KMS-11 (cell line): Measurements from ENCODE around the gene XPC.

ENCODE experiments used
- H2AFZ ChIP-seq: fragments of 200-600 bp; sonication (generic); 2 replicates; pipeline ENCODE4 v1.6.1; 2016; ENCODE audit warnings: antibody characterized with exemption, mixed run types, low read depth
- H3K27ac ChIP-seq: fragments of 200-600 bp; sonication (generic); 2 replicates; pipeline ENCODE4 v1.6.1; 2016; ENCODE audit warnings: mild to moderate bottlenecking, mixed run types
- H3K27me3 ChIP-seq: fragments of 200-600 bp; sonication (generic); 2 replicates; pipeline ENCODE4 v1.6.1; 2017; ENCODE audit warnings: mild to moderate bottlenecking, low read depth, mixed run types, moderate library complexity; ENCODE audit not compliant: insufficient read depth
- H3K36me3 ChIP-seq: fragments of 200-600 bp; sonication (generic); 2 replicates; pipeline ENCODE4 v1.6.1; 2017; ENCODE audit warnings: mild to moderate bottlenecking, mixed run types; ENCODE audit not compliant: insufficient read depth
- H3K4me1 ChIP-seq: fragments of 200-600 bp; sonication (generic); 2 replicates; pipeline ENCODE4 v1.6.1; 2016; ENCODE audit warnings: mild to moderate bottlenecking, low read depth, mixed run types; ENCODE audit not compliant: poor library complexity, severe bottlenecking
- H3K4me2 ChIP-seq: fragments of 200-600 bp; sonication (generic); 2 replicates; pipeline ENCODE4 v1.7.0; 2016; ENCODE audit warnings: mild to moderate bottlenecking, mixed run types
- H3K4me3 ChIP-seq: fragments of 200-600 bp; sonication (generic); IDR thresholded peaks from 2 replicates; pipeline ENCODE4 v1.6.1; 2017; ENCODE audit warnings: low read depth, low read length, mixed read lengths; ENCODE audit not compliant: insufficient read depth
- H3K79me2 ChIP-seq: fragments of 200-600 bp; sonication (generic); 2 replicates; pipeline ENCODE4 v1.6.1; 2016; ENCODE audit warnings: low read depth, mixed run types; ENCODE audit not compliant: insufficient read depth
- H3K9ac ChIP-seq: fragments of 200-600 bp; sonication (generic); 2 replicates; pipeline ENCODE4 v1.6.1; 2016; ENCODE audit warnings: mild to moderate bottlenecking, mixed run types
- H4K20me1 ChIP-seq: fragments of 200-600 bp; sonication (generic); 2 replicates; pipeline ENCODE4 v1.6.1; 2016; ENCODE audit warnings: mild to moderate bottlenecking, mixed run types; ENCODE audit not compliant: insufficient read depth
- TF ChIP-seq, protein P1 (sequence below): fragments of 200-600 bp; sonication (generic); conservative IDR thresholded peaks from 2 replicates; pipeline ENCODE4 v1.6.1; 2017; ENCODE audit warnings: low read depth, mild to moderate bottlenecking, antibody characterized with exemption, low read length, moderate library complexity, mixed read lengths

Gene XPC

GRCh38 chr3:14135581-14135980 lies 42.8 kb downstream of the XPC start:
- no peaks in the 10 kb centered on the region for H3K36me3 ChIP-seq
- H4K20me1 ChIP-seq: no peaks in the 10 kb centered on the region
- TF ChIP-seq, protein P1, sequence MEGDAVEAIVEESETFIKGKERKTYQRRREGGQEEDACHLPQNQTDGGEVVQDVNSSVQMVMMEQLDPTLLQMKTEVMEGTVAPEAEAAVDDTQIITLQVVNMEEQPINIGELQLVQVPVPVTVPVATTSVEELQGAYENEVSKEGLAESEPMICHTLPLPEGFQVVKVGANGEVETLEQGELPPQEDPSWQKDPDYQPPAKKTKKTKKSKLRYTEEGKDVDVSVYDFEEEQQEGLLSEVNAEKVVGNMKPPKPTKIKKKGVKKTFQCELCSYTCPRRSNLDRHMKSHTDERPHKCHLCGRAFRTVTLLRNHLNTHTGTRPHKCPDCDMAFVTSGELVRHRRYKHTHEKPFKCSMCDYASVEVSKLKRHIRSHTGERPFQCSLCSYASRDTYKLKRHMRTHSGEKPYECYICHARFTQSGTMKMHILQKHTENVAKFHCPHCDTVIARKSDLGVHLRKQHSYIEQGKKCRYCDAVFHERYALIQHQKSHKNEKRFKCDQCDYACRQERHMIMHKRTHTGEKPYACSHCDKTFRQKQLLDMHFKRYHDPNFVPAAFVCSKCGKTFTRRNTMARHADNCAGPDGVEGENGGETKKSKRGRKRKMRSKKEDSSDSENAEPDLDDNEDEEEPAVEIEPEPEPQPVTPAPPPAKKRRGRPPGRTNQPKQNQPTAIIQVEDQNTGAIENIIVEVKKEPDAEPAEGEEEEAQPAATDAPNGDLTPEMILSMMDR: no peak

DNA sequence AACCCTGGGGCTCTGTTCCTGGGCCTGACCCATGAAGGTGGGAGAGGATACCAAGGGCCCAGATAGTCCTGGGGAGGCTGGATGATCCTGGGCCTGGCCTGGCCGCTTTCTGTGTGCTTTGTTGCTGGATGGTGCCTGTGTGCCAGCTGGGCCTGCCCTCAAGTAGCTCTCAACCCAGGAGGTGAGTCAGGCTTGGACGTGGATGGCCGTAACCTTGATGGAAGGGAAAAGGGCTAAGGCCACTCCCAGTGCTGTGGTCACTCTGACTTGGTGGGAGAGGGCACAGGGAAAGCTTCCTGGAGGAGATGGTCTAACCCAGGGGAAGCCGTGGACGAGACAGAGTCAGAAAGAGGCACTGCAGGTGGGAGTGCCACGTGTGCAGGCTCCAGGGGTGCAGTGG lies 44.1 kb downstream of the XPC start:
- H4K20me1 ChIP-seq: no peaks in the 10 kb centered on the region
- H3K27me3 ChIP-seq: no peaks in the 10 kb centered on the region
- H3K9ac ChIP-seq: no peak overlapping the region
- no peaks in the 10 kb centered on the region for H3K4me1 ChIP-seq
- H3K27ac ChIP-seq: no peak overlapping the region
- H2AFZ ChIP-seq: no peak overlapping the region
- no peaks in the 10 kb centered on the region for H3K36me3 ChIP-seq
- H3K4me2 ChIP-seq: no peak overlapping the region
- TF ChIP-seq, protein P1: no peak
- no peak overlapping the region for H3K4me3 ChIP-seq
- no peaks in the 10 kb centered on the region for H3K79me2 ChIP-seq

More at GRCh38 chr3:14135581-14135980, 42.8 kb downstream of the XPC start:
- Histone ChIP-seq H3K4me1 (no peaks in the 10 kb centered on the region), H3K4me2 (no peak overlapping the region), H3K4me3 (no peak overlapping the region), H3K27me3 (no peaks in the 10 kb centered on the region), H2AFZ (no peak overlapping the region), H3K79me2 (no peaks in the 10 kb centered on the region), H3K9ac (no peak overlapping the region), H3K27ac (no peak overlapping the region)

- no peak overlapping the region for H3K9ac ChIP-seq
- H3K36me3 ChIP-seq: no peaks in the 10 kb centered on the region
- H3K4me3 ChIP-seq: no peak overlapping the region
- no peak overlapping the region for H3K27ac ChIP-seq
- H3K4me1 ChIP-seq: no peaks in the 10 kb centered on the region
- no peaks in the 10 kb centered on the region for H4K20me1 ChIP-seq
- H3K27me3 ChIP-seq: no peaks in the 10 kb centered on the region
- H3K79me2 ChIP-seq: peaks cover under 1% of the 10 kb centered on the region; the same call in 1 of the 2 replicates
- TF ChIP-seq, protein P1: no peak
- no peak overlapping the region for H2AFZ ChIP-seq
- H3K4me2 ChIP-seq: no peak overlapping the region
Observed at GRCh38 chr3:14133876-14134275, 44.5 kb downstream of the XPC start.

GRCh38 chr3:14133188-14133800 lies 45.1 kb downstream of the XPC start:
- H3K9ac ChIP-seq: no peak overlapping the region
- peaks cover 6% of the 10 kb centered on the region; the same call in 1 of the 2 replicates for H3K79me2 ChIP-seq
- no peak overlapping the region for H3K4me3 ChIP-seq
- H3K4me1 ChIP-seq: no peaks in the 10 kb centered on the region
- H4K20me1 ChIP-seq: no peaks in the 10 kb centered on the region
- H3K4me2 ChIP-seq: no peak overlapping the region
- H3K27me3 ChIP-seq: no peaks in the 10 kb centered on the region
- H3K27ac ChIP-seq: no peak overlapping the region
- no peak overlapping the region for H2AFZ ChIP-seq
- no peaks in the 10 kb centered on the region for H3K36me3 ChIP-seq
- TF ChIP-seq, protein P1: no peak
